C4-2B (cell line): ENCODE measurements around the gene CHN2.

ENCODE experiments used
- ZFX ChIP-seq: fragments of 450-650 bp; IDR thresholded peaks from 2 replicates; pipeline ENCODE4 v1.6.1; 2017
- TF ChIP-seq, protein P1 (sequence below): fragments of 450-650 bp; conservative IDR thresholded peaks from 2 replicates; pipeline ENCODE4 v1.5.1; 2017; ENCODE audit warnings: mild to moderate bottlenecking

DNA sequence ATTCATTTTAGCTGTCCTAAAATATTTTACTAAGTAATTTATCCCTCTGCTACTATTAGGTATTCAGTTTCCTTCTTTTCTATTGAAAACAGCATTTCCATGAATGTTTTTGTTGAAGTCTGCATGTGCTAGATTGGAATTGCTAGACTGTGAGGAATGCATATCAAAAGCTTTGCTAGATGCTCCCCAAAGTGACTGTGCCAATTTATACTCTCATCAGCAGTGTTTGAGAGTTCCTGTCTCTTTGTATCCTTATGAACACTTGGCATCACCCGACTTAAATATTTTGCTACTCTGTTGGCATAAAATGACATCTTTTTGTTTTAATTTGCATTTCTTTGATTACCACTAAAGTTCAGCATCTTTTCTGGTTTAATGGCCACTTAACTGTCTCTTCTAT is 324.0 kb downstream of the CHN2 start:
- TF ChIP-seq, protein P1, sequence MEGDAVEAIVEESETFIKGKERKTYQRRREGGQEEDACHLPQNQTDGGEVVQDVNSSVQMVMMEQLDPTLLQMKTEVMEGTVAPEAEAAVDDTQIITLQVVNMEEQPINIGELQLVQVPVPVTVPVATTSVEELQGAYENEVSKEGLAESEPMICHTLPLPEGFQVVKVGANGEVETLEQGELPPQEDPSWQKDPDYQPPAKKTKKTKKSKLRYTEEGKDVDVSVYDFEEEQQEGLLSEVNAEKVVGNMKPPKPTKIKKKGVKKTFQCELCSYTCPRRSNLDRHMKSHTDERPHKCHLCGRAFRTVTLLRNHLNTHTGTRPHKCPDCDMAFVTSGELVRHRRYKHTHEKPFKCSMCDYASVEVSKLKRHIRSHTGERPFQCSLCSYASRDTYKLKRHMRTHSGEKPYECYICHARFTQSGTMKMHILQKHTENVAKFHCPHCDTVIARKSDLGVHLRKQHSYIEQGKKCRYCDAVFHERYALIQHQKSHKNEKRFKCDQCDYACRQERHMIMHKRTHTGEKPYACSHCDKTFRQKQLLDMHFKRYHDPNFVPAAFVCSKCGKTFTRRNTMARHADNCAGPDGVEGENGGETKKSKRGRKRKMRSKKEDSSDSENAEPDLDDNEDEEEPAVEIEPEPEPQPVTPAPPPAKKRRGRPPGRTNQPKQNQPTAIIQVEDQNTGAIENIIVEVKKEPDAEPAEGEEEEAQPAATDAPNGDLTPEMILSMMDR, result no peak
- no peak for TF ChIP-seq ZFX
